Peyer's patch (tissue), 4 donors: Measurements from ENCODE around the gene UBE2E2.

Experiments
- POLR2A ChIP-seq, 2 donors: fragments of 450-650 bp; IDR thresholded peaks; one replicate each; pipeline ENCODE4 v1.5.1; 2017; ENCODE audit warnings: antibody characterized with exemption in 2 of 2, mild to moderate bottlenecking in 2 of 2, moderate library complexity in 2 of 2
- TF ChIP-seq, protein P1 (sequence below), 6 experiments: fragments of 450-650 bp in 4 of 6; fragments of 200-600 bp in 2 of 6; sonication (generic) in 1 of 6; IDR thresholded peaks; one replicate each; pipeline ENCODE4 v1.5.1; 2017 to 2019; ENCODE audit warnings: antibody characterized with exemption in 6 of 6, mild to moderate bottlenecking in 3 of 6, moderate library complexity in 1 of 6

DNA sequence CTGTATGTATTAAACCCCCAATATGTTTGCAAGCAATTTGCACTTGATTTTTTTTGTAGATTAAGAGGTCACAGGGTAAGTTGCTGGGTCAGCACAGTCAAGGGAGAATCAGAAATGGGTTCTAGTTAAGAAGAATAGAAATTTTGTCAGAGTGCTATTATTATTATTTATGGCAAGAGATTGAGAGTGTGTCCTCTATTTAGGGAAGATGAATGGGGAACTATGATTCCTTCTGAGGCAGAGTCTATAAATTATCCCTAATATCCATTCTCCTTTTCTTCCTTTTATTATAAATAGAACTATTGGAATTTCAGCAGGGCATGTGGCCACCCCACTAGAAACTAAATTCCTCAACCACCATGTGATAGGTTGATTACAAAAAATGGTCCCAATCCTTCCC lies 392.7 kb downstream of the UBE2E2 start:
- TF ChIP-seq POLR2A (IDR thresholded peaks at IDR 0.05) = no peak
- TF ChIP-seq, protein P1, sequence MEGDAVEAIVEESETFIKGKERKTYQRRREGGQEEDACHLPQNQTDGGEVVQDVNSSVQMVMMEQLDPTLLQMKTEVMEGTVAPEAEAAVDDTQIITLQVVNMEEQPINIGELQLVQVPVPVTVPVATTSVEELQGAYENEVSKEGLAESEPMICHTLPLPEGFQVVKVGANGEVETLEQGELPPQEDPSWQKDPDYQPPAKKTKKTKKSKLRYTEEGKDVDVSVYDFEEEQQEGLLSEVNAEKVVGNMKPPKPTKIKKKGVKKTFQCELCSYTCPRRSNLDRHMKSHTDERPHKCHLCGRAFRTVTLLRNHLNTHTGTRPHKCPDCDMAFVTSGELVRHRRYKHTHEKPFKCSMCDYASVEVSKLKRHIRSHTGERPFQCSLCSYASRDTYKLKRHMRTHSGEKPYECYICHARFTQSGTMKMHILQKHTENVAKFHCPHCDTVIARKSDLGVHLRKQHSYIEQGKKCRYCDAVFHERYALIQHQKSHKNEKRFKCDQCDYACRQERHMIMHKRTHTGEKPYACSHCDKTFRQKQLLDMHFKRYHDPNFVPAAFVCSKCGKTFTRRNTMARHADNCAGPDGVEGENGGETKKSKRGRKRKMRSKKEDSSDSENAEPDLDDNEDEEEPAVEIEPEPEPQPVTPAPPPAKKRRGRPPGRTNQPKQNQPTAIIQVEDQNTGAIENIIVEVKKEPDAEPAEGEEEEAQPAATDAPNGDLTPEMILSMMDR (IDR thresholded peaks at IDR 0.05) = no peak
